ENCODE results near the gene TEX48.
A peak's percentile ranks its signal among the peaks of the same experiment; 100 is the strongest.

TEX48 gene

GRCh38 chr9:114669961-114670360 lies 12.0 kb downstream of the TEX48 start:
- no peak for DNase-seq (ENCODE audit: low read depth in 4 of 4, low spot score in 1 of 4)

GRCh38 chr9:114668146-114668545 lies 13.8 kb downstream of the TEX48 start:
- no peak for DNase-seq (ENCODE audit: low read depth in 4 of 4, low spot score in 1 of 4)

- no peak for DNase-seq (ENCODE audit: low read depth in 4 of 4, low spot score in 1 of 4)
These were observed 15.1 kb downstream of the TEX48 start for GRCh38 chr9:114666851-114667250.

DNA sequence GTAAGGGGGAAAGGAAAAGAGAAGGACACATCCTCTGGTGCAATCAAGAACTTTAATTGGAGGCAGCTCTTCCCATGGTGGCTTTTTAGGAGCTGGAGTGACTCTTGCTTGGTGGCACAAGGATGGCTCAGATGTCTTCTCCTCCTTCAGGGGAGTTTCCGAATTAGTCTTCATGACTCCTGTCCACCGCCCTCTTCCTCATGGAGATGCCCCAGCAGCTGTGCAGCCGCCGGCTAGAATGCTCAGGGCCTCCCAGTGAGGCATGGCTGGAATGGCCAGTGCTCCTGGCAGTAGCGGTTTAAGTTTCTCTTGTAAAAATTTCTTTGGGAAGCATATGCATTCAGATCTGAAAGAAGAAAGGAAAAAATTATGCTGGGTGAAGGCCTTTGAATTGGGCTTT lies 15.6 kb downstream of the TEX48 start:
- DNase-seq (ENCODE audit: low read depth in 4 of 4, low spot score in 1 of 4) = no peak

DNA sequence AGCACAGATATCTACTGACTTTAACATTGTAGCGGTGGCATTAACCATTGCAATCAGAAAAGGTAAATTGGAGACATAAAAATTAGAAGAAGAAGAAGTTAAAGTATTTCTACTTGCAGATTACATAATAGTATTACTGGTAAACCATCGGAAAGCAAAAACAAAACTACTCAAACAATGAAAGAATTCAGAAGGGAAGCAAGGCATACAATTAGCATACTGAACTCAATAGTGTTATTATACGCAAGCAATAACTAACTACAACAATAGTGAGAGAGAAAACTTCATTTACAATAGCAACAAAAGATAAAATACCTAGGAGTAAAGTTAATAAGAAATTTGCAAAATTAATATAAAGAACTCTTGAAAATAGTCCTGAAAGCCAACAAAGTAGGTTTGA lies 17.8 kb downstream of the TEX48 start:
- DNase-seq (ENCODE audit: low read depth in 4 of 4, low spot score in 1 of 4) = no peak

- peak; percentile 26 to 59 (median 46) for DNase-seq (ENCODE audit: low read depth in 4 of 4, low spot score in 1 of 4)
These were observed 19.7 kb downstream of the TEX48 start for GRCh38 chr9:114662081-114662989.

- no peak for DNase-seq (ENCODE audit: low read depth in 4 of 4, low spot score in 1 of 4)
These were observed 24.3 kb downstream of the TEX48 start, which contains the start of gene TEX53 for GRCh38 chr9:114657705-114658104. TEX53 (minus strand) TSS chr9:114657805; CDS start chr9:114657774, 31 bp downstream.

DNA sequence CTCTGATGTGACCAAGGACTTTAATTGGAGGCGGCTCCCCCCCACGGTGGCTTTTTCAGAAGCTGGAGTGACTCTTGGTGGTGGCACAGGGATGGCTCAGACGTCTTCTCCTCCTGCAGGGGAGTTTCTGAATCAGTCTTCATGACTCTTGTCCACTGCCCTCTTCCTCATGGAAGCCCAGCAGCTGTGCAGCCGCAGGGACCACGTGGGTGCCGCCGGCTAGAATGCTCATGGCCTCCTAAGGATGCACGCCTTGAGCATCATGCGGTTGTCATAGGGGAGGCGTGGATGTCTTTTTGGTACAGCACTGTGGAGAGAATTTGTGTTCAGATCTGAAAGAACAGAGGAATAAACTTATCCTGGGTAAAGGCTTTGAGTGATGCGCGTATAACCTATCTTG lies 25.7 kb downstream of the TEX48 start:
- DNase-seq (ENCODE audit: low read depth in 4 of 4, low spot score in 1 of 4) = no peak

- no peak for DNase-seq (ENCODE audit: low read depth in 4 of 4, low spot score in 1 of 4)
These were observed 26.3 kb downstream of the TEX48 start for GRCh38 chr9:114655689-114656088.

DNA sequence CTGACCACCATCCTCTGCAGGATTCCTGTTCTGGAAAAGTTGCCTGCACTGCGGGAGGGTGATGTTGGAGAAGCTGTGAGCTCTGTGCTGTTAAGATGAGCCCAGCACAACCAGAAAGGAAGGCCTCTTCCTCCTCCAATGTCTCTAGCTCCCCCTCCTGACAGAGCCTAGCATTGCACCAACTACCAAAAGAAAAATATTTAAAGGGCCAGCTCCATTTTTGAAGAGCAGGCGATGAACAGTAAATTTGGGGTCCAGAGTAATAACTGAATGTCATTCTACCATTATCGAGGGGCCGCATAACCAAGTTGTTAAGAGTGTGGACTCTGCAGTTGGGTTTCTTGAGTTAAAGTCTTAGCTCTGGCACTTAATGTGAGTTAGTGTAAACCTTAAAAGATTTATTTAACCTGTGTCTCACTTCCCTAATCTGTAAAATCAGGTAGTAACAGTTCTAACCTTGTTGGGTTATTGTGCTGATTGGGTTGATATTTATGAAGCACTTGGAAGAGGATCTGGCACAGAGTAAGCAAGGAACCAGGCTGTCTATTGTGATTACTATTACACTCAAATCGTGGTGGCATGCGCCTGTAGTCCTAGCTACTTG lies 28.3 kb downstream of the TEX48 start:
- peak; percentile 60 to 72 (median 62) for DNase-seq (ENCODE audit: low read depth in 4 of 4, low spot score in 1 of 4)

GRCh38 chr9:114652776-114653555 lies 29.0 kb downstream of the TEX48 start:
- no peak for DNase-seq (ENCODE audit: low read depth in 4 of 4, low spot score in 1 of 4)

DNA sequence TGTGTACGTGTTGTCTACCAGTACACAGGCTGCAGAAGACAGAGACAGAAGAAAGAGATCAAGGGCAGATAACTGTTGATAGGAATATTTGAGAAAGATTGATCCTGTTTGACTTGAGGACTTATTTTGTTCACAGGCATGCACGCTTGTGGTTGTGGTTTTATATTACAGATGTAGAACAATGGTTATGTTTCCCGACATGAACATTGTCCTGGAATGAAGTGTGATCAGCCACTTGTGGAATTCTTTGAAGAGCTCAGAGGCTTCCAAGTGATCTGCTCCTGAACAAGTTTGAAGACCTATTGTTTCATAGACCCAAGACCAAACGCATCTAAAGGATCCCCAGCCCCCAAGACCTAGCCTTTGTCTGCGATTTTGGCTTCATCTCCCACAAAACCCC lies 38.1 kb downstream of the TEX48 start:
- DNase-seq (ENCODE audit: low read depth in 4 of 4, low spot score in 1 of 4) = no peak

DNA sequence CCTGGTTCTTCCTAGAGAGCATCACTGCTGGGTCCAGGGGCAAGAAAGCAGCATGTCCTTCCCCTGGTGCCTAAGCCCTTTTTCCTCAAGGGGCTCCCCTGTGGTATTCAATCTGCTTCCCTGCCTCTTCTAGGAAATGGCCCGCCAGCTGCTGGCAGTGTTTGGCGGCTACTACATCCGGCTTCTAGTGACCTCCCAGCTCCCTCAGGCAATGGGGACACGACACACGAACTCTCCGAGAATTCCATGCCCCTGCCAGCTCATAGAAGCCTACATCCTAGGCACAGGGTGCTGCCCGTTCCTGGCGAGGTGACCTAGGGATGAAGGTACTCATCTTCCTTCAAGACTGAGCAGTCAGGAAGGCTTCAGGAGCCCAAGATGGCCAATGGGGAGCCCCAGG lies 39.0 kb downstream of the TEX48 start:
- DNase-seq (ENCODE audit: low read depth in 4 of 4, low spot score in 1 of 4) = no peak

- no peak for DNase-seq (ENCODE audit: low read depth in 4 of 4, low spot score in 1 of 4)
These were observed 40.0 kb downstream of the TEX48 start for GRCh38 chr9:114641967-114642366.

DNA sequence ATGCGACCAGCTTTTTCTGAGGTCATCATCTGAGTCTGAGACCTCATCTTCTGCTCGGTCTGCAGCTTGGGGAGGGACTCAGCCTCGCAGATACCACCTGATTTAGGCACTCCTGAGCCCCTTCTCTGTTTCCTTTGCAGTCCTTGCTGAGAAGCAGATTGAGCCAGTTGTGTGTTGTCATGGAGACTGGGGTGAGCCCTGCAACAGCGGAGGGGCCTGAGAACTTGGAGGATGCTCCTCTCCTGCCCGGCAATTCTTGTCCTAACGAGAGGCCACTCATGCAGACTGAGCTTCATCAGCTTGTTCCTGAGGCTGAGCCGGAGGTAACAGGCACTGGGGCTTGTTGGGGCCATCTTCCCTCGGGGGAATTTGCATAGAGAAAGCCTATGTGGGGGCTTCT lies 43.6 kb downstream of the TEX48 start:
- no peak for DNase-seq (ENCODE audit: low read depth in 4 of 4, low spot score in 1 of 4)

DNA sequence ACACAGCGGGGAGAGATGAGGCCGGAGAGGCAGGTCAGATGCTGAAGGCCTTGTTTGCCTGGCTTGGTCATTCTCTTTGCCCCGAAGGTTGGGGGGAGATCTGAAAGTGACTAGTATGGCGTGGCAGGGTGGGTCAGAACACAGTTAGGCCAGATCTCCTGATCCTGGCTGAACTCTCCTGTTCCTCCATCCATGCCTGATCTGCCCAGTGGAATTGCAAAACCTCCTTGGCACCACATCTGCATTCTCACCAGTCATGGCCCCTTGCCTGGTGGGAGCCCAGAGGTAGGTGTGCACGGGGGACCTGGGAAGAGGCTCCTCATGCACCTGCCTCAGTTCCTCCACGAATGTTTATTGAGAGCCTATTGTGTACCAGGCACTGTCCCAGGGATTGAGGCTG lies 47.6 kb downstream of the TEX48 start:
- DNase-seq (ENCODE audit: low read depth in 4 of 4, low spot score in 1 of 4) = no peak

DNA sequence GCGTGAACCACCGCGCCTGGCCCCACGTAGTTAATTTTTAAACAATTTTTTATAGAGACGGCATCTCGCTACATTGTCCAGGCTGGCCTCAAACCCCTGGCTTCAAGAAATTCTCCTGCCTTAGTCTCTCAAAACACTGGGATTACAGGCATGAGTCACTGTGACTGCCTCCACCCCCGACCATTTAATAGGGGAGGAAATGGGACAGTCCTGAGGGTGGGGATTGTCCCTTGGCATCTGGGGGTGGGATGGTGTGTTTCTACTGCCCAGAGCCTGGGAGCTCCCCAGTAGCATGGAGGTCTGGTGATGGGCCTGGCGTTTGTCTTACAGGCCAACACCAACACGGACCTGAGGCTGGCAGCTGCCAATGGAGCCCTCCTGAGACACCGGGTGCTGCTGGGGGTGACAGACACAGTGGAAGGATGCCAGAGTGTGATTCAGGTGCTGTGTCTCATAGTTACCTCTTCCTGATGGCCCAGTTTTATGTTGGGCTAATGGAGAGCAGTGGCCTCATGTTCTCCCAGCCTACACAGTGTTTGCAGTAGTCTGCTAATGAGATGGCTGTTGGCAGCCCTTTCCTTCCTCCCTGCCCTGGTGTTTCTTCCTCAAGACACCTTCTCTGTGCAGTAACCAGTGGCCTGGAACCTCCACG lies 48.4 kb downstream of the TEX48 start:
- no peak for DNase-seq (ENCODE audit: low read depth in 4 of 4, low spot score in 1 of 4)

DNA sequence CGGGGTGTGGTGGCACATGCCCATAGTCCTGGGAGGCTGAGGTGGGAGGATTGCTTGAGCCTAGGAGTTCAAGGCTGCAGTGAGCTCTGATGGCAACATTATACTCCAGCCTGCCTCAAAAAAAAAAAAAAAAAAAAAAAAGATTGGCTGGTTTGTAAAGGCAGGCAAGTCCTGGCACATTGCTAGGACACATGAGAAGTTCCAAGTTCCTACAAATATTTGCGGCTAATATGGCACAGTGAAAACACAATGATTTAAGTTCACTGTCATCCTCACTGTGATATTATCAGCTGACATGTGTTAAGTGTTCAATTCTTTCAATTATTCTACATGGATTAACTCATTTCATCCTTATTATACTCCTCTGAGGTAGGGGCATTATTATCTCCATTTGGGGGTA lies 50.8 kb downstream of the TEX48 start:
- no peak for DNase-seq (ENCODE audit: low read depth in 4 of 4, low spot score in 1 of 4)

- no peak for DNase-seq (ENCODE audit: low read depth in 4 of 4, low spot score in 1 of 4)
These were observed 52.4 kb downstream of the TEX48 start for GRCh38 chr9:114629563-114630090.

DNA sequence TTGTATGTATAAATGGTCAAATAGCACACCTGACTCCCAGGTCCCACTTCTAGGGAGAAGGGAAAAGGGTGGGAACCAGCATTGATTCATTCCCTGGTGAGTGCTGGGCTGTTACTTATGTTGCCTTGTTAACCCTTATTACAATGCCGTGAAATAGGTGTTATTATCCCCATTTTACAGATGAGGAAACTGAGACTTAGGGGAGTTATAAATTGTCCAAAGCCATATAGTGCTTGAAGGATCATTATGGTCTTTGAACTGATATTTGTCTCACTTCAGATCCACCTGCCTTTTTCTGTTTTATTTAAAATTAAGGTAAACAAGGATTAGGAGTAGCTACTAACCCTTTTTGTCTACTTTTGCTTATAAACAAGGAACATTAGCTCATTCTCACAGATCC lies 54.4 kb downstream of the TEX48 start:
- DNase-seq (ENCODE audit: low read depth in 4 of 4, low spot score in 1 of 4) = no peak

- no peak for DNase-seq (ENCODE audit: low read depth in 4 of 4, low spot score in 1 of 4)
These were observed 55.5 kb downstream of the TEX48 start for GRCh38 chr9:114626415-114627020.
